GM23338 (cell line): Measurements from ENCODE around the gene XIST.

Source experiments
- CREB1 ChIP-seq: fragments of 250-450 bp; sonication (Bioruptor Pico); IDR thresholded peaks from 2 replicates; pipeline ENCODE4 v1.5.0; 2020; ENCODE audit warnings: low read depth, mild to moderate bottlenecking, moderate library complexity
- CTCF ChIP-seq, 2 experiments: fragments of 200-600 bp in 1 of 2; sonication (generic) in 1 of 2; conservative IDR thresholded peaks; 2 replicates each; pipeline versions ENCODE4 v1.5.1 to v1.6.1; 2016 to 2017; ENCODE audit warnings: antibody characterized with exemption in 2 of 2, low read depth in 2 of 2, mild to moderate bottlenecking in 2 of 2, moderate library complexity in 1 of 2
- ETS1 ChIP-seq: IDR thresholded peaks from 2 replicates; pipeline ENCODE4 v1.6.1; 2016; ENCODE audit warnings: antibody characterized with exemption
- EZH2 ChIP-seq: fragments of 200-600 bp; sonication (generic); IDR thresholded peaks from one replicate; pipeline ENCODE4 v1.8.0; 2017; ENCODE audit warnings: antibody characterized with exemption, mild to moderate bottlenecking, low read depth; ENCODE audit not compliant: unreplicated experiment
- EZH2phosphoT487 ChIP-seq: fragments of 200-600 bp; sonication (generic); IDR thresholded peaks from one replicate; pipeline ENCODE4 v1.8.1; 2018; ENCODE audit warnings: antibody characterized with exemption; ENCODE audit not compliant: unreplicated experiment
- JUNB ChIP-seq: IDR thresholded peaks from one replicate; pipeline ENCODE4 v1.6.1; 2016; ENCODE audit warnings: antibody characterized with exemption; ENCODE audit not compliant: unreplicated experiment
- NANOG ChIP-seq: IDR thresholded peaks from 2 replicates; pipeline ENCODE4 v1.6.1; 2016; ENCODE audit warnings: antibody characterized with exemption, borderline replicate concordance
- POLR2AphosphoS5 ChIP-seq: IDR thresholded peaks from 2 replicates; pipeline ENCODE4 v1.6.1; 2016; ENCODE audit warnings: antibody characterized with exemption, low read depth
- REST ChIP-seq: IDR thresholded peaks from one replicate; pipeline ENCODE4 v1.6.1; 2018; ENCODE audit warnings: antibody characterized with exemption; ENCODE audit not compliant: unreplicated experiment
- ZNF114 ChIP-seq: fragments of 250-450 bp; sonication (Bioruptor Pico); IDR thresholded peaks from 2 replicates; pipeline ENCODE4 v1.5.0; 2020; ENCODE audit warnings: mild to moderate bottlenecking, moderate library complexity
- ZNF462 ChIP-seq: fragments of 250-450 bp; sonication (Bioruptor Pico); IDR thresholded peaks from 2 replicates; pipeline ENCODE4 v1.5.0; 2020; ENCODE audit warnings: mild to moderate bottlenecking, moderate library complexity

GRCh38 chrX:73828080-73828720 is 24.3 kb downstream of the XIST start:
- TF ChIP-seq EZH2 (no peak), CTCF (conservative IDR thresholded peaks at IDR 0.05; ENCODE audit: low read depth in 2 of 2) (no peak), CREB1 (CRISPR knock-in tag) (no peak), REST (no peak), ZNF462 (CRISPR knock-in tag) (no peak), POLR2AphosphoS5 (no peak), ZNF114 (CRISPR knock-in tag) (no peak), ETS1 (no peak), EZH2phosphoT487 (no peak), JUNB (no peak), NANOG (no peak)
